ENCODE results near the gene DCAF5.

Gene DCAF5

GRCh38 chr14:69101331-69101826 is 51.5 kb downstream of the DCAF5 start:
- DNase-seq: no peak
- Mint-ChIP-seq H3K4me3 (no peak overlapping the region), H3K36me3 (peaks cover 20% of the 10 kb centered on the region), H3K9me3 (no peaks in the 10 kb centered on the region), H3K4me1 (peaks cover 10% of the 10 kb centered on the region), H3K27me3 (no peaks in the 10 kb centered on the region), H3K27ac (peak overlapping the region; percentile 33)
- CTCF ChIA-PET: interaction anchor here (0.6 to 1.2 kb wide), 5 partner anchors 8 to 238 kb away, joined by 3 to 11 read pairs (median 3); no protein-coding TSS in a partner anchor

- no peak for DNase-seq
- Mint-ChIP-seq H3K9me3 (no peaks in the 10 kb centered on the region), H3K27me3 (no peaks in the 10 kb centered on the region), H3K36me3 (peaks cover 16% of the 10 kb centered on the region), H3K27ac (no peak overlapping the region), H3K4me1 (peaks cover 13% of the 10 kb centered on the region), H3K4me3 (no peak overlapping the region)
- CTCF ChIA-PET: interaction anchor here (0.9 to 3.0 kb wide), 2 partner anchors 8 to 186 kb away, joined by 6 to 12 read pairs; no protein-coding TSS in a partner anchor
Measured at GRCh38 chr14:69097974-69098373, 54.9 kb downstream of the DCAF5 start.

GRCh38 chr14:69096781-69097475 is 56.0 kb downstream of the DCAF5 start:
- Mint-ChIP-seq H3K36me3 (peaks cover 17% of the 10 kb centered on the region), H3K4me1 (peaks cover 15% of the 10 kb centered on the region), H3K27me3 (no peaks in the 10 kb centered on the region), H3K4me3 (no peak overlapping the region), H3K27ac (peak overlapping the region; percentile 3), H3K9me3 (no peaks in the 10 kb centered on the region)
- CTCF ChIA-PET: interaction anchor here (0.6 to 3.0 kb wide), 3 partner anchors 50 to 185 kb away, joined by 3 to 12 read pairs (median 3); no protein-coding TSS in a partner anchor
- no peak for DNase-seq

- DNase-seq: no peak
- CTCF ChIA-PET: interaction anchor here (2.0 kb wide), 1 partner anchor 185 kb away, joined by 6 read pairs; no protein-coding TSS in a partner anchor
- peaks cover 20% of the 10 kb centered on the region for H3K36me3 Mint-ChIP-seq
- no peaks in the 10 kb centered on the region for H3K27me3 Mint-ChIP-seq
- no peaks in the 10 kb centered on the region for H3K9me3 Mint-ChIP-seq
- no peak overlapping the region for H3K4me3 Mint-ChIP-seq
- H3K27ac Mint-ChIP-seq: no peak overlapping the region
- peaks cover 10% of the 10 kb centered on the region for H3K4me1 Mint-ChIP-seq
Measured at GRCh38 chr14:69096246-69096645, 56.7 kb downstream of the DCAF5 start.

GRCh38 chr14:69094481-69094880 is 58.4 kb downstream of the DCAF5 start:
- Mint-ChIP-seq H3K4me3 (no peak overlapping the region), H3K9me3 (no peaks in the 10 kb centered on the region), H3K27me3 (no peaks in the 10 kb centered on the region), H3K36me3 (peaks cover 25% of the 10 kb centered on the region), H3K4me1 (peaks cover 6% of the 10 kb centered on the region), H3K27ac (no peak overlapping the region)
- CTCF ChIA-PET: interaction anchor here (2.0 to 7.0 kb wide), 2 partner anchors 183 to 231 kb away, joined by 6 to 36 read pairs; no protein-coding TSS in a partner anchor
- no peak for DNase-seq

GRCh38 chr14:69093631-69094421 is 59.1 kb downstream of the DCAF5 start:
- Mint-ChIP-seq H3K36me3 (peaks cover 27% of the 10 kb centered on the region), H3K4me1 (peaks cover 9% of the 10 kb centered on the region), H3K27me3 (no peaks in the 10 kb centered on the region), H3K4me3 (no peak overlapping the region), H3K27ac (peak overlapping the region; percentile 11), H3K9me3 (no peaks in the 10 kb centered on the region)
- CTCF ChIA-PET: interaction anchor here (0.7 to 7.0 kb wide), 5 partner anchors 8 to 231 kb away, joined by 3 to 36 read pairs (median 6); no protein-coding TSS in a partner anchor
- DNase-seq: no peak

GRCh38 chr14:69092840-69093422 is 60.0 kb downstream of the DCAF5 start:
- H3K27me3 Mint-ChIP-seq: no peaks in the 10 kb centered on the region
- H3K36me3 Mint-ChIP-seq: peaks cover 24% of the 10 kb centered on the region
- CTCF ChIA-PET: interaction anchor here (0.7 to 7.0 kb wide), 6 partner anchors 9 to 230 kb away, joined by 3 to 59 read pairs (median 12); no protein-coding TSS in a partner anchor
- no peak overlapping the region for H3K27ac Mint-ChIP-seq
- no peaks in the 10 kb centered on the region for H3K9me3 Mint-ChIP-seq
- peaks cover 12% of the 10 kb centered on the region for H3K4me1 Mint-ChIP-seq
- DNase-seq: no peak
- no peak overlapping the region for H3K4me3 Mint-ChIP-seq

- CTCF ChIA-PET: interaction anchor here (0.7 to 7.0 kb wide), 7 partner anchors 10 to 229 kb away, joined by 3 to 59 read pairs (median 7); no protein-coding TSS in a partner anchor
- H3K9me3 Mint-ChIP-seq: no peaks in the 10 kb centered on the region
Measured at GRCh38 chr14:69091695-69092094, 61.2 kb downstream of the DCAF5 start.

GRCh38 chr14:69091006-69091405 is 61.9 kb downstream of the DCAF5 start:
- CTCF ChIA-PET: interaction anchor here (0.6 to 7.0 kb wide), 11 partner anchors 11 to 228 kb away, joined by 3 to 59 read pairs (median 4); no protein-coding TSS in a partner anchor
- no peak overlapping the region for H3K4me3 Mint-ChIP-seq
- DNase-seq: no peak
- H3K27ac Mint-ChIP-seq: no peak overlapping the region
- H3K4me1 Mint-ChIP-seq: peaks cover 12% of the 10 kb centered on the region
- H3K36me3 Mint-ChIP-seq: peaks cover 24% of the 10 kb centered on the region
- H3K27me3 Mint-ChIP-seq: no peaks in the 10 kb centered on the region
- no peaks in the 10 kb centered on the region for H3K9me3 Mint-ChIP-seq

More at GRCh38 chr14:69091695-69092094, 61.2 kb downstream of the DCAF5 start:
- no peaks in the 10 kb centered on the region for H3K27me3 Mint-ChIP-seq
- H3K36me3 Mint-ChIP-seq: peaks cover 24% of the 10 kb centered on the region
- peaks cover 12% of the 10 kb centered on the region for H3K4me1 Mint-ChIP-seq
- H3K27ac Mint-ChIP-seq: no peak overlapping the region
- no peak for DNase-seq
- H3K4me3 Mint-ChIP-seq: no peak overlapping the region

GRCh38 chr14:69090187-69090789 is 62.6 kb downstream of the DCAF5 start:
- CTCF ChIA-PET: interaction anchor here (0.6 to 7.0 kb wide), 16 partner anchors 8 to 227 kb away, joined by 3 to 59 read pairs (median 4); no protein-coding TSS in a partner anchor
- Mint-ChIP-seq H3K4me3 (no peak overlapping the region), H3K4me1 (peaks cover 12% of the 10 kb centered on the region), H3K9me3 (no peaks in the 10 kb centered on the region), H3K27ac (no peak overlapping the region), H3K27me3 (no peaks in the 10 kb centered on the region), H3K36me3 (peaks cover 27% of the 10 kb centered on the region)
- peak; percentile 56 for DNase-seq

- Mint-ChIP-seq H3K4me1 (peaks cover 9% of the 10 kb centered on the region), H3K36me3 (peaks cover 33% of the 10 kb centered on the region), H3K9me3 (no peaks in the 10 kb centered on the region), H3K27me3 (no peaks in the 10 kb centered on the region), H3K4me3 (no peak overlapping the region), H3K27ac (no peak overlapping the region)
- no peak for DNase-seq
- CTCF ChIA-PET: interaction anchor here (1.1 to 7.0 kb wide), 5 partner anchors 18 to 226 kb away, joined by 3 to 59 read pairs (median 4); no protein-coding TSS in a partner anchor
Measured at GRCh38 chr14:69089046-69089445, 63.9 kb downstream of the DCAF5 start.

GRCh38 chr14:69088586-69088985 is 64.3 kb downstream of the DCAF5 start:
- CTCF ChIA-PET: interaction anchor here (1.1 to 7.0 kb wide), 3 partner anchors 18 to 226 kb away, joined by 3 to 59 read pairs (median 36); no protein-coding TSS in a partner anchor
- Mint-ChIP-seq H3K36me3 (peaks cover 34% of the 10 kb centered on the region), H3K27ac (no peak overlapping the region), H3K4me1 (peaks cover 9% of the 10 kb centered on the region), H3K9me3 (no peaks in the 10 kb centered on the region), H3K27me3 (no peaks in the 10 kb centered on the region), H3K4me3 (no peak overlapping the region)
- no peak for DNase-seq

GRCh38 chr14:69087061-69087461 is 65.9 kb downstream of the DCAF5 start:
- DNase-seq: no peak
- Mint-ChIP-seq H3K4me3 (no peak overlapping the region), H3K27me3 (no peaks in the 10 kb centered on the region), H3K36me3 (peaks cover 36% of the 10 kb centered on the region), H3K9me3 (no peaks in the 10 kb centered on the region), H3K4me1 (peaks cover 6% of the 10 kb centered on the region), H3K27ac (no peak overlapping the region)
- CTCF ChIA-PET: interaction anchor here (0.7 kb wide), 1 partner anchor 182 kb away, joined by 3 read pairs; no protein-coding TSS in a partner anchor

Measured in activated naive CD4-positive, alpha-beta T cell treated with anti-CD3 and anti-CD28 coated beads, Interleukin-2, amount 10 ng/mL, durations not matched to agents 7 days and 5 days (primary cell).